OCI-LY7 (cell line): ENCODE data around the gene SPRY4.

Source experiments
- CTCF ChIP-seq: fragments of 200-600 bp; sonication (generic); conservative IDR thresholded peaks from 2 replicates; pipeline ENCODE4 v1.5.1; 2014; ENCODE audit warnings: mild to moderate bottlenecking, antibody characterized with exemption, low read length, moderate library complexity, mixed read lengths
- EZH2phosphoT487 ChIP-seq: fragments of 200-600 bp; sonication (generic); IDR thresholded peaks from 2 replicates; pipeline ENCODE4 v1.6.1; 2018; ENCODE audit warnings: low read depth, borderline replicate concordance, mild to moderate bottlenecking, mixed run types, antibody characterized with exemption, low read length, moderate library complexity, mixed read lengths

GRCh38 chr5:142307146-142307890, 17.5 kb downstream of the SPRY4 start:
- TF ChIP-seq EZH2phosphoT487, result no peak
- no peak for TF ChIP-seq CTCF
